Natural killer cell treated with Interleukin-12 subunit alpha and Interleukin-12 subunit beta and Interleukin-15 and Interleukin-18, amount 100 ng/mL, for 72 hours (primary cell): ENCODE data around the gene CGGBP1. TPM values are rescaled to one million over a fixed set of nuclear protein-coding genes. Genes with fewer than 3 reads are reported as not detected.

Source experiments
- ATAC-seq, 2 donors: fragments of 150-1000 bp; cut with Tn5 transposase in 1 of 2; sonication (Bioruptor Pico), chemical (Tn5 transposase) in 1 of 2; 2 replicates each; pipeline ENCODE4 v1.10.0; 2021
- DNase-seq: peaks from one replicate; pipeline ENCODE4 v3.0.0; 2022; ENCODE audit warnings: low spot score
- H3K27ac Mint-ChIP-seq, 2 donors: 1 replicate in 1 of 2; 2 replicates in 1 of 2; pipeline ENCODE4 v1.8.0; 2022; ENCODE audit warnings: mixed read lengths in 2 of 2, mild to moderate bottlenecking in 1 of 2, moderate library complexity in 1 of 2
- H3K27me3 Mint-ChIP-seq, 2 donors: 1 replicate in 1 of 2; 2 replicates in 1 of 2; pipeline ENCODE4 v1.8.0; 2022; ENCODE audit warnings: mixed read lengths in 2 of 2
- H3K36me3 Mint-ChIP-seq: one replicate; pipeline ENCODE4 v1.8.0; 2022; ENCODE audit warnings: mixed read lengths
- H3K4me1 Mint-ChIP-seq, 2 donors: 1 replicate in 1 of 2; 2 replicates in 1 of 2; pipeline ENCODE4 v1.8.0; 2022; ENCODE audit warnings: low read depth in 2 of 2, mixed read lengths in 2 of 2, mild to moderate bottlenecking in 1 of 2
- H3K4me3 Mint-ChIP-seq: one replicate; pipeline ENCODE4 v1.8.0; 2022; ENCODE audit warnings: mixed read lengths
- H3K9me3 Mint-ChIP-seq: 2 replicates; pipeline ENCODE4 v1.8.0; 2022; ENCODE audit warnings: mixed read lengths
- total RNA-seq, 2 donors: library from RNA; stranded (reverse); gene quantifications; one replicate each; pipeline ENCODE4 v1.2.3, GENCODE V29; 2022

Gene CGGBP1
- total RNA-seq, 2 donors from 2014 or later = 75.4 to 81.7 TPM

GRCh38 chr3:88059380-88060170 lies 770 bp upstream of the CGGBP1 start:
- Mint-ChIP-seq H3K27ac (peak overlapping the region; percentile 92 to 93), H3K4me1 (peaks cover 45 to 58% of the 10 kb centered on the region in 2 donors), H3K4me3 (peak overlapping the region; percentile 100), H3K9me3 (no peaks in the 10 kb centered on the region), H3K27me3 (no peaks in the 10 kb centered on the region), H3K36me3 (peaks cover 33% of the 10 kb centered on the region)
- ATAC-seq = no peak
- no peak for DNase-seq

GRCh38 chr3:88058306-88058580 lies 562 bp downstream of the CGGBP1 start:
- no peaks in the 10 kb centered on the region for H3K27me3 Mint-ChIP-seq
- H3K4me1 Mint-ChIP-seq = peaks cover 41 to 51% of the 10 kb centered on the region in 2 donors
- ATAC-seq (no peak), DNase-seq (no peak)
- peaks cover 35% of the 10 kb centered on the region for H3K36me3 Mint-ChIP-seq
- peak overlapping the region; percentile 92 to 93 for H3K27ac Mint-ChIP-seq
- H3K4me3 Mint-ChIP-seq = peak overlapping the region; percentile 100
- no peaks in the 10 kb centered on the region for H3K9me3 Mint-ChIP-seq

GRCh38 chr3:88057630-88058305 lies 1.0 kb downstream of the CGGBP1 start:
- H3K4me1 Mint-ChIP-seq = peaks cover 38 to 52% of the 10 kb centered on the region in 2 donors

GRCh38 chr3:88046766-88047165 lies 12.0 kb downstream of the CGGBP1 start:
- Mint-ChIP-seq H3K36me3 (no peaks in the 10 kb centered on the region), H3K27ac (no peak overlapping the region), H3K4me1 (peaks cover 0 to 3% of the 10 kb centered on the region in 2 donors), H3K4me3 (no peak overlapping the region), H3K27me3 (no peaks in the 10 kb centered on the region), H3K9me3 (no peaks in the 10 kb centered on the region)
- ATAC-seq = no peak
- no peak for DNase-seq

More at GRCh38 chr3:88057630-88058305, 1.0 kb downstream of the CGGBP1 start:
- Mint-ChIP-seq H3K27ac (peak overlapping the region; percentile 92 to 93), H3K4me3 (peak overlapping the region; percentile 100), H3K27me3 (no peaks in the 10 kb centered on the region), H3K9me3 (no peaks in the 10 kb centered on the region), H3K36me3 (peaks cover 35% of the 10 kb centered on the region)
- DNase-seq (no peak), ATAC-seq (no peak)

- no peaks in the 10 kb centered on the region for H3K36me3 Mint-ChIP-seq
- H3K27me3 Mint-ChIP-seq = no peaks in the 10 kb centered on the region
- no peak overlapping the region for H3K27ac Mint-ChIP-seq
- no peak for DNase-seq
- no peak for ATAC-seq
- no peaks in the 10 kb centered on the region for H3K9me3 Mint-ChIP-seq
- H3K4me1 Mint-ChIP-seq = no peaks in the 10 kb centered on the region
- H3K4me3 Mint-ChIP-seq = no peak overlapping the region
Observed at GRCh38 chr3:88044411-88044810, 14.4 kb downstream of the CGGBP1 start.

GRCh38 chr3:88041005-88041404 lies 17.8 kb downstream of the CGGBP1 start:
- DNase-seq = no peak
- Mint-ChIP-seq H3K27me3 (peaks cover 0 to 4% of the 10 kb centered on the region in 2 donors), H3K36me3 (no peaks in the 10 kb centered on the region), H3K9me3 (no peaks in the 10 kb centered on the region), H3K4me1 (no peaks in the 10 kb centered on the region), H3K4me3 (no peak overlapping the region), H3K27ac (no peak overlapping the region)
- no peak for ATAC-seq

- no peak for DNase-seq
- Mint-ChIP-seq H3K9me3 (no peaks in the 10 kb centered on the region), H3K4me3 (no peak overlapping the region), H3K4me1 (no peaks in the 10 kb centered on the region), H3K27me3 (peaks cover 0 to 4% of the 10 kb centered on the region in 2 donors), H3K27ac (no peak overlapping the region), H3K36me3 (no peaks in the 10 kb centered on the region)
- no peak for ATAC-seq
Observed at GRCh38 chr3:88040529-88040928, 18.3 kb downstream of the CGGBP1 start.

- ATAC-seq (no peak), DNase-seq (no peak)
- Mint-ChIP-seq H3K36me3 (no peaks in the 10 kb centered on the region), H3K9me3 (no peaks in the 10 kb centered on the region), H3K4me3 (no peak overlapping the region), H3K4me1 (no peaks in the 10 kb centered on the region), H3K27me3 (peaks cover 0 to 4% of the 10 kb centered on the region in 2 donors), H3K27ac (no peak overlapping the region)
Observed at GRCh38 chr3:88038566-88038965, 20.2 kb downstream of the CGGBP1 start.

GRCh38 chr3:88036221-88036620 lies 22.6 kb downstream of the CGGBP1 start:
- Mint-ChIP-seq H3K9me3 (no peaks in the 10 kb centered on the region), H3K36me3 (no peaks in the 10 kb centered on the region), H3K27me3 (peaks cover 0 to 4% of the 10 kb centered on the region in 2 donors), H3K27ac (no peak overlapping the region), H3K4me1 (peaks cover 9 to 12% of the 10 kb centered on the region in 2 donors), H3K4me3 (no peak overlapping the region)
- no peak for ATAC-seq
- no peak for DNase-seq

- ATAC-seq (no peak), DNase-seq (no peak)
- no peaks in the 10 kb centered on the region for H3K9me3 Mint-ChIP-seq
- H3K4me1 Mint-ChIP-seq = peaks cover 11 to 18% of the 10 kb centered on the region in 2 donors
- no peaks in the 10 kb centered on the region for H3K36me3 Mint-ChIP-seq
- H3K27me3 Mint-ChIP-seq = peaks cover 0 to 4% of the 10 kb centered on the region in 2 donors
- no peak overlapping the region for H3K4me3 Mint-ChIP-seq
- no peak overlapping the region for H3K27ac Mint-ChIP-seq
Observed at GRCh38 chr3:88034491-88035275, 24.1 kb downstream of the CGGBP1 start.

- Mint-ChIP-seq H3K4me1 (peaks cover 14 to 22% of the 10 kb centered on the region in 2 donors), H3K4me3 (no peak overlapping the region), H3K27ac (no peak overlapping the region), H3K9me3 (no peaks in the 10 kb centered on the region), H3K36me3 (no peaks in the 10 kb centered on the region), H3K27me3 (peaks cover 0 to 4% of the 10 kb centered on the region in 2 donors)
- ATAC-seq (no peak), DNase-seq (no peak)
Observed at GRCh38 chr3:88033808-88034207, 25.0 kb downstream of the CGGBP1 start.

GRCh38 chr3:88033079-88033478 lies 25.7 kb downstream of the CGGBP1 start:
- ATAC-seq = no peak
- Mint-ChIP-seq H3K36me3 (no peaks in the 10 kb centered on the region), H3K27me3 (peaks cover 0 to 4% of the 10 kb centered on the region in 2 donors), H3K4me3 (no peak overlapping the region), H3K27ac (peak overlapping the region in 1 of 2 donors; percentile 83), H3K4me1 (peaks cover 14 to 22% of the 10 kb centered on the region in 2 donors), H3K9me3 (no peaks in the 10 kb centered on the region)
- DNase-seq = no peak

GRCh38 chr3:88032245-88032644 lies 26.6 kb downstream of the CGGBP1 start:
- Mint-ChIP-seq H3K4me1 (peaks cover 14 to 22% of the 10 kb centered on the region in 2 donors), H3K36me3 (no peaks in the 10 kb centered on the region), H3K9me3 (no peaks in the 10 kb centered on the region), H3K4me3 (peak overlapping the region; percentile 81), H3K27ac (peak overlapping the region; percentile 73 to 83), H3K27me3 (peaks cover 0 to 3% of the 10 kb centered on the region in 2 donors)
- ATAC-seq = no peak
- DNase-seq = no peak
